Fibroblast of lung (primary cell): ENCODE measurements around the gene TNFRSF18. TPM values are rescaled to one million over a fixed set of nuclear protein-coding genes. Genes with fewer than 3 reads are reported as not detected.

Experiments
- DNase-seq, 2 donors: peaks; one replicate each; pipeline versions ENCODE4 v3.0.0 to v3.0.0-alpha.2; 2010; ENCODE audit warnings: low read depth in 2 of 2
- H2AFZ ChIP-seq: 2 replicates; pipeline ENCODE4 v1.5.1; 2012; ENCODE audit warnings: low read length, control low read depth, inconsistent platforms
- H3K27ac ChIP-seq: 2 replicates; pipeline ENCODE4 v1.5.1; 2011; ENCODE audit warnings: low read length, control low read depth; ENCODE audit not compliant: insufficient read depth
- H3K27me3 ChIP-seq: 2 replicates; pipeline ENCODE4 v1.5.1; 2011; ENCODE audit warnings: mild to moderate bottlenecking, low read length; ENCODE audit not compliant: control insufficient read depth, insufficient read depth
- H3K36me3 ChIP-seq: 2 replicates; pipeline ENCODE4 v1.5.1; 2011; ENCODE audit warnings: low read length; ENCODE audit not compliant: control insufficient read depth, insufficient read depth
- H3K4me1 ChIP-seq: 2 replicates; pipeline ENCODE4 v1.5.1; 2011; ENCODE audit warnings: low read length; ENCODE audit not compliant: control insufficient read depth, insufficient read depth; ENCODE audit errors: extremely low read depth
- H3K4me2 ChIP-seq: 2 replicates; pipeline ENCODE4 v1.5.1; 2011; ENCODE audit warnings: low read length, control low read depth; ENCODE audit not compliant: insufficient read depth; ENCODE audit errors: extremely low read depth
- H3K4me3 ChIP-seq, 4 experiments: fragments of 200-600 bp in 1 of 4; sonication (generic) in 1 of 4; replicated peaks in 1 of 4; 2 replicates each; pipeline ENCODE4 v1.5.1; 2011 to 2016; ENCODE audit warnings: low read length in 4 of 4, low read depth in 3 of 4, mild to moderate bottlenecking in 3 of 4, control low read depth in 2 of 4, inconsistent platforms in 1 of 4, mixed read lengths in 1 of 4; ENCODE audit not compliant: insufficient read depth in 1 of 4; ENCODE audit errors: control extremely low read depth in 1 of 4
- H3K79me2 ChIP-seq: 2 replicates; pipeline ENCODE4 v1.5.1; 2012; ENCODE audit warnings: mild to moderate bottlenecking, low read length, inconsistent platforms; ENCODE audit not compliant: control insufficient read depth, insufficient read depth
- H3K9ac ChIP-seq: 2 replicates; pipeline ENCODE4 v1.5.1; 2011; ENCODE audit warnings: mild to moderate bottlenecking, low read length, control low read depth; ENCODE audit not compliant: insufficient read depth
- H3K9me3 ChIP-seq: 2 replicates; pipeline ENCODE4 v1.5.1; 2012; ENCODE audit warnings: low read depth, low read length; ENCODE audit not compliant: control insufficient read depth, insufficient read depth
- H4K20me1 ChIP-seq: 2 replicates; pipeline ENCODE4 v1.5.1; 2011; ENCODE audit warnings: low read length; ENCODE audit not compliant: control insufficient read depth, insufficient read depth; ENCODE audit errors: extremely low read depth
- EZH2 ChIP-seq: IDR thresholded peaks from 2 replicates; pipeline ENCODE4 v1.5.1; 2012; ENCODE audit warnings: low read length, control low read depth, mild to moderate bottlenecking; ENCODE audit errors: missing control alignments
- polyA plus RNA-seq, 2 donors: library from polyadenylated mRNA; depleted of rRNA in 1 of 2; stranded (reverse) in 1 of 2; unstranded in 1 of 2; fragments of >200 nt; gene quantifications; 2 replicates each; pipeline ENCODE4 v1.2.1, GENCODE V29; 2011 to 2012; ENCODE audit warnings: missing spikeins in 1 of 2
- total RNA-seq: library from RNA; depleted of rRNA; stranded (reverse); fragments of >200 nt; gene quantifications from 2 replicates; pipeline ENCODE4 v1.2.1, GENCODE V29; 2014
- TF ChIP-seq, protein P1 (sequence below), 2 donors: IDR thresholded peaks in 1 of 2; conservative IDR thresholded peaks in 1 of 2; 1 replicate in 1 of 2; 2 replicates in 1 of 2; pipeline ENCODE4 v1.5.1; 2011 to 2012; ENCODE audit warnings: low read length in 2 of 2, control low read depth in 1 of 2, inconsistent platforms in 1 of 2, low read depth in 1 of 2, mild to moderate bottlenecking in 1 of 2

The TNFRSF18 gene
- total and polyA plus RNA-seq, 2 donors (not counting 1 experiment from before 2014, with no cell fraction given), result 1.3 TPM; not detected in 1

DNA sequence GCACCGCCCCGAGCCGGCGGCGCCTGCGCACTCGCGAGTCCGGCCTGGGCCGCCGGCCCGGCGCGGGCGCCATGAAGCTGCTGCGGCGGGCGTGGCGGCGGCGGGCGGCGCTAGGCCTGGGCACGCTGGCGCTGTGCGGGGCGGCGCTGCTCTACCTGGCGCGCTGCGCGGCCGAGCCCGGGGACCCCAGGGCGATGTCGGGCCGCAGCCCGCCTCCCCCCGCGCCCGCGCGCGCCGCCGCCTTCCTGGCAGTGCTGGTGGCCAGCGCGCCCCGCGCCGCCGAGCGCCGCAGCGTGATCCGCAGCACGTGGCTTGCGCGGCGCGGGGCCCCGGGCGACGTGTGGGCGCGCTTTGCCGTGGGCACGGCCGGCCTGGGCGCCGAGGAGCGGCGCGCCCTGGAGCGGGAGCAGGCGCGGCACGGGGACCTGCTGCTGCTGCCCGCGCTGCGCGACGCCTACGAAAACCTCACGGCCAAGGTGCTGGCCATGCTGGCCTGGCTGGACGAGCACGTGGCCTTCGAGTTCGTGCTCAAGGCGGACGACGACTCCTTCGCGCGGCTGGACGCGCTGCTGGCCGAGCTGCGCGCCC, 25.9 kb upstream of the TNFRSF18 start, which contains the start of gene B3GALT6:
B3GALT6 (plus strand) TSS at position 30 of the 588 bp plus-strand sequence; CDS start at position 72, 42 bp downstream.
- Histone ChIP-seq H3K36me3 (peaks cover 22% of the 10 kb centered on the region), H3K9ac (peak within 1 kb of the TSS; percentile 96), H3K79me2 (peaks cover 56% of the 10 kb centered on the region), H3K27ac (peak within 1 kb of the TSS; percentile 91), H3K4me1 (peaks cover 10% of the 10 kb centered on the region), H4K20me1 (no peaks in the 10 kb centered on the region), H2AFZ (peak within 1 kb of the TSS; percentile 33), H3K9me3 (no peaks in the 10 kb centered on the region), H3K4me2 (peak within 1 kb of the TSS; percentile 88), H3K4me3 (peak within 1 kb of the TSS; percentile 67 to 86 (median 78)), H3K27me3 (no peaks in the 10 kb centered on the region)
- DNase-seq, result peak in 1 of 2 donors; percentile 27
- TF ChIP-seq EZH2, result no peak
- TF ChIP-seq, protein P1, sequence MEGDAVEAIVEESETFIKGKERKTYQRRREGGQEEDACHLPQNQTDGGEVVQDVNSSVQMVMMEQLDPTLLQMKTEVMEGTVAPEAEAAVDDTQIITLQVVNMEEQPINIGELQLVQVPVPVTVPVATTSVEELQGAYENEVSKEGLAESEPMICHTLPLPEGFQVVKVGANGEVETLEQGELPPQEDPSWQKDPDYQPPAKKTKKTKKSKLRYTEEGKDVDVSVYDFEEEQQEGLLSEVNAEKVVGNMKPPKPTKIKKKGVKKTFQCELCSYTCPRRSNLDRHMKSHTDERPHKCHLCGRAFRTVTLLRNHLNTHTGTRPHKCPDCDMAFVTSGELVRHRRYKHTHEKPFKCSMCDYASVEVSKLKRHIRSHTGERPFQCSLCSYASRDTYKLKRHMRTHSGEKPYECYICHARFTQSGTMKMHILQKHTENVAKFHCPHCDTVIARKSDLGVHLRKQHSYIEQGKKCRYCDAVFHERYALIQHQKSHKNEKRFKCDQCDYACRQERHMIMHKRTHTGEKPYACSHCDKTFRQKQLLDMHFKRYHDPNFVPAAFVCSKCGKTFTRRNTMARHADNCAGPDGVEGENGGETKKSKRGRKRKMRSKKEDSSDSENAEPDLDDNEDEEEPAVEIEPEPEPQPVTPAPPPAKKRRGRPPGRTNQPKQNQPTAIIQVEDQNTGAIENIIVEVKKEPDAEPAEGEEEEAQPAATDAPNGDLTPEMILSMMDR (conservative IDR thresholded peaks at IDR 0.05 in 1 of 2, IDR thresholded peaks at IDR 0.05 in 1 of 2; ENCODE audit: low read depth in 1 of 2, low read length in 2 of 2), result no peak

DNA sequence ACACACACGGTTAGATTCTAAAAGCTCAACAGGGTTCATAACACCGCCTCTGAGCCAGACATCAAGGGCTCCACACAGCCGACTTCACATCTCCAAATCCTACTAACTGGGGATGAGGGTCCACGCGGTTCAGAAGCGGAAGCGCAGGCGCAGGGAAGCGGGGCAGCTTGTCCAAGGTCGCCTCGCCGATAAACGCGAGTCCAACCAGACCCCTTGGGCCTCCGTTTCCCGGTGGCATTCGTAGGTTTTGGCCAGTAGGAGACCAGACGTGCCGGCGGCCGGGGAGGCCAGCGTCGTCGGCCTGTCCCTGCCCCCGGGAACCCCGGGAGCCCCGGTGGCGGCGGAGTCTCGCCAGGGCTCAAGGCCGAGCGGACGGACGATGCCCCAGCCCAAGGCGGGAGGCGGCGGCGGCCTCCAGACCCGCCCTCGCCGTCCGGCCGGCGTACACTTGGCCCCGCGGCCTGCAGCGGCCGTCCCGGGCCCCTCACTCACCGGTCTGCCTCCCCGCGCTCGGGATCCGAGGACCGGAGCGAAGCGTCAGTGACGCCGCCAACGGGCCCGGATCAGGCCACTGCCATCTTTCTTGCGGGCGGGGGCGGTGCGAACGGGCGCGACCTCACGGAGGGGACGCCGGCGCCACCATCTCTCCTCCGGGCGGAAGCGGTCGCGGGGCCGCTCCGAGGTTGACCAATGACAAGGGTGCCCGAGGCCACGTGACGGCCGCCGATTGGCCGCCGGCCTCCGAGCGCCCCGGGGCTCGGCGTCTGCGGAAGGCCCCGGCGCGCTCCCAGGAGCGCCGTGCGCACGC, 25.2 kb upstream of the TNFRSF18 start, which contains the start of gene SDF4:
SDF4 (minus strand) TSS at position 602 of the 808 bp plus-strand sequence. CDS start 3,229 bp downstream, outside the sequence.
- peaks cover 61% of the 10 kb centered on the region for H3K79me2 ChIP-seq

DNA sequence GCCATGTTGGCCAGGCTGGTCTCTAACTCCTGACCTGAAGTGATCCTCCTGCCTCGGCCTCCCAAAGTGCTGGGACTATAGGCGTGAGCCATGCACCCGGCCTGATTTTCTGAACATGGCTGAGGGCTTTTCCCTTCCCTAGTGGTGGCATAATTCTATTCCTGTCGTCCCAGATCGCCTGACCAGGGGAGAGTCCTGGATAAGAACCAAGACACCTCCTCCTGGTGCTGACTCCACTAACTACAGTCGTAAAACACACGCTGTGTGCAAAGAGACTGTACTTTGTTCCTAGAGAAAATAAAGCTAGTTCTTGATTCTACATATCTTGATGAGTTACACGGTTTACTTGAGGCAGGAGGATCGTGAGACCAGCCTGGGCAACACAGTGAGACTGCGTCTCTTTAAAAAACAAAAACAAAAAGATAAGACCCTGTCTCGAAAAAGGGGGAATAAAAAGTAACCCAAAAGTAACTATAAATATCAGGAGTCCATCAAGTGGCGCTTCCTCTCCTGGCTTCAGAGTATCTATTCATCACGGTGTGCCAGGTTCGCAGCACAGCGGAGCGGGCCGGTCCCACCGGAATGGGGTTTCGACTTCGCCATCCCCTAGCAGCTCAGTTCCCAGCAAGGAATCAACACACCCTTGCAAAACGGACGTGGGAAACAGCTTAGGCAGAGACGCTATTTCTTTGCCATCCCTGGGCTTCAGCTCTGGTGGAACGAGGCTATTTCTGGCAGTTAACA, 24.4 kb upstream of the TNFRSF18 start:
- Histone ChIP-seq H3K4me1 (peaks cover 7% of the 10 kb centered on the region), H4K20me1 (no peaks in the 10 kb centered on the region), H3K79me2 (peaks cover 69% of the 10 kb centered on the region), H3K4me3 (peak overlapping the region; percentile 67 to 86 (median 78)), H3K27me3 (no peaks in the 10 kb centered on the region), H3K9ac (peak overlapping the region; percentile 96), H3K4me2 (peak overlapping the region; percentile 88), H3K36me3 (peaks cover 24% of the 10 kb centered on the region), H3K27ac (peak overlapping the region; percentile 91), H3K9me3 (no peaks in the 10 kb centered on the region), H2AFZ (peak overlapping the region; percentile 1)
- TF ChIP-seq, protein P1 (conservative IDR thresholded peaks at IDR 0.05 in 1 of 2, IDR thresholded peaks at IDR 0.05 in 1 of 2; ENCODE audit: low read depth in 1 of 2, low read length in 2 of 2), result peak; percentile 28 to 39
- TF ChIP-seq EZH2, result no peak
- peak; percentile 69 to 70 for DNase-seq

More for the DNA sequence above, 25.2 kb upstream of the TNFRSF18 start, which contains the start of gene SDF4:
- peak within 1 kb of the TSS; percentile 88 for H3K4me2 ChIP-seq
- H4K20me1 ChIP-seq, result no peaks in the 10 kb centered on the region
- H3K9ac ChIP-seq, result peak within 1 kb of the TSS; percentile 96
- no peak for TF ChIP-seq EZH2
- H3K27ac ChIP-seq, result peak within 1 kb of the TSS; percentile 91
- peaks cover 23% of the 10 kb centered on the region for H3K36me3 ChIP-seq
- peaks cover 7% of the 10 kb centered on the region for H3K4me1 ChIP-seq
- peak within 1 kb of the TSS; percentile 67 to 86 (median 78) for H3K4me3 ChIP-seq
- no peaks in the 10 kb centered on the region for H3K27me3 ChIP-seq
- peak; percentile 95 to 97 for DNase-seq
- no peaks in the 10 kb centered on the region for H3K9me3 ChIP-seq
- H2AFZ ChIP-seq, result peak within 1 kb of the TSS; percentile 33
